HG03175 (cell line): ENCODE measurements around the gene MRTFA.

Experiments
- ATAC-seq: cut with Tn5 transposase; IDR thresholded peaks from one replicate; pipeline ENCODE4 v1.9.1; 2021; ENCODE audit warnings: mild to moderate bottlenecking, moderate library complexity; ENCODE audit not compliant: unreplicated experiment

The MRTFA gene

DNA sequence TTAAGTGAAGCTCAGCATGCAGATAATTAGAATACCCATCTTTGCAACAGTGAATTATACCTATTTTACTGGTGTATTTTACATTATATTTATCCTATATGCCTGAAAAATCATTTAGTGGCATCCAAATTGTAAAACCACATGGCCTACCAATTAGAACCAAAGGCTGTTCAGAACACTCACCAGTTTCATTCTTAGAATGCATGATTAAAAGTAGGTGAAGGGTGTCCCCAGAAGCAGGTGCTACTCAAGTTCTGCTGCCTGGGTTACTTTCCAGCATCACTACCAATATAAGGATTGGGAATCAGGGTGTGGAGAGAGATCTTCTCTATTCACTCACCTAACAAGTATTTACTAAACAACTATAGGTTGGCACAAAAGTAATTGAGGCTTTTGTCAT is 162.8 kb downstream of the MRTFA start:
- ATAC-seq: no peak

DNA sequence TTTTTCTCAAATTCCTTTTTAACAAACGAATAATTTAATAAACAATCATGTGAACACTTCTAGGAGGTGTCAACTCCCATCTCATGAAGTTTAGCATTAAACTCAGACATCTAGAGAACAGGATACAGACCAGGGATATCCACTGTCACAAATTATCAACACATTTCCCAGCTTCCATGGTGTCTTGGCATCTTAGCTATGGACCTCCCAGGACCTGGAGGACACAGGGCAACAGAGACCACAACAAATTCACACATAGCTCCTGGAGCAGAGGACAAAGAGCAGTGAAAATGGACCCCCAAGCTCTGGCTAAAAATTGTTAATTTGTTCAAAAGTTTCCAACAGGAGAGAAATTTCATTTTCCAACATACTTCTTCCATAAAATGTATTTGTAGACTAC is 163.9 kb downstream of the MRTFA start:
- no peak for ATAC-seq

DNA sequence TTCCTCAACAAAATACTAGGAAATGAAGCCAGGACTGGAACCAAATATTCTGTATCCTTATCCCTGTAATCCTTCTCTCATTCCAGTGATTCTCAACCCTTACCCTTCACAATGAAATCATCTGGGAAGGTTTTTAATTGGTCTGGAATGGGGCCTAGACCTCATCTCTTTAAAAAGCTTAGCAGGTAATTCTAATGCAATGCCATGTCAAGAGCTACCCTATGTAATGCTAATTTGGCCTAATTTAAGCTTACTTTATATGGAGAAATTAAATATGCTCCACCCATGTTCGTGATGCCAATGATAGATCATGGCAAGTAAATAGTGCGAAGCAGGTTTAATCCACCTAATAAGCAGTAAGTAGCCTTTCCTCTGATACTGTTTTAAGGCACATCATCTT is 164.5 kb downstream of the MRTFA start:
- ATAC-seq: no peak

- no peak for ATAC-seq
Measured at GRCh38 chr22:40469181-40469580, 167.3 kb downstream of the MRTFA start.

DNA sequence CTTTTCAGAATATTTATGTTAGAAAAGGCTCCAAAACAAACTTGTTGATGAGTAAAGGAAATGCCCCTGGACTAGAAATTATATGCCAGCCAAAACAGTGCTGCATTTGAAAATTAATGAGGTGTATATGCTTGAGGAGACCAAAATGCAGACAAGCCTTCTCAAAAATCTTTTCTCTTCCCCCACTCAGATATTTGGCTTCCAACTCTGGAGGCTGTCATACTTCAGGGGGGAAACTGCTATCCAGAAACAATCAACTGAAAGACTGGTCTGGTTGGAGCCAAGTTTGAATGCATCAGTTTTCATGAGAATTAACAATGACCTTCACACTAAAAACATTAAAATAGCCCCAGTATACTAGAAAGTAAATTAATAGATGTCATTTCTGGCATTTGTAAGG is 167.9 kb downstream of the MRTFA start:
- no peak for ATAC-seq

DNA sequence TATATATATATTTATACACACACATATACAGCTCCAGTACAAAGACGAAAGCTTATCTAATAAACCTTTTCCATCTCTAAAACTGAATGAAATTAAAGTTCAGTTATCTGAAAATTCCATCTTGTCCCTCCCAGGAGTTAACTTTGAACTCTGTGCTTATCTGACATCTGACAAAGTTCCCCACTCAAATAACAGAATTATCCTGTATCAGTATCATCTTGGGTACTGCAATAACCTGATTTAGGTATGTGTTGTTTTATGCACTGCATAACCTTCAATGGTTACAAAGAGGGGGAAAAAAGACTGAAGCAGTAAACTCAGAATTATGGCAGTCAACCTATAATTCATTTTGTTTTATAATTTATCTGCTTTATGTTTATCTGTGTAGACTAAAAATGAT is 169.5 kb downstream of the MRTFA start:
- no peak for ATAC-seq

DNA sequence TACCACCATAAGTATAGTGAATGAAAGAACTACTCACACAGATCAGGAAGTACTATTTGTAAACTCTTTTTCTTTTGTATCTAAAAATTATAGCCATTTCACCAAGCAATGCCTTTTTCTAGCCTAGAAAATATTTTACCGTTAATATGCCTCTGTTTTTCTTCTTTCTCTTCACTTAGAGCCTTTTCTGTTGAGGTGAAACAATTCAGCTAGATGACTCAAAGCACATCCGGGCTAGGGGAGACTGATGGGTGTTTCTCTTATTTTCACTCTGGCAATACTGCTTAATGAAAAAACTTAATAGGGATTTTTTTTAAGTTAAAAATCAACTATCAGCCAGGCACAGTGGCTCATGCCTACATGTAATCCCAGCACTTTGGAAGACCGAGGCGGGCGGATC is 172.8 kb downstream of the MRTFA start:
- peak; percentile 20 for ATAC-seq

- peak; percentile 64 for ATAC-seq
Measured at GRCh38 chr22:40463017-40463631, 173.4 kb downstream of the MRTFA start.

GRCh38 chr22:40462195-40462984 is 174.1 kb downstream of the MRTFA start:
- no peak for ATAC-seq

- ATAC-seq: no peak
Measured at GRCh38 chr22:40453671-40454070, 182.8 kb downstream of the MRTFA start.

GRCh38 chr22:40452730-40453487 is 183.6 kb downstream of the MRTFA start:
- ATAC-seq: no peak

GRCh38 chr22:40451210-40451609 is 185.3 kb downstream of the MRTFA start:
- ATAC-seq: no peak

DNA sequence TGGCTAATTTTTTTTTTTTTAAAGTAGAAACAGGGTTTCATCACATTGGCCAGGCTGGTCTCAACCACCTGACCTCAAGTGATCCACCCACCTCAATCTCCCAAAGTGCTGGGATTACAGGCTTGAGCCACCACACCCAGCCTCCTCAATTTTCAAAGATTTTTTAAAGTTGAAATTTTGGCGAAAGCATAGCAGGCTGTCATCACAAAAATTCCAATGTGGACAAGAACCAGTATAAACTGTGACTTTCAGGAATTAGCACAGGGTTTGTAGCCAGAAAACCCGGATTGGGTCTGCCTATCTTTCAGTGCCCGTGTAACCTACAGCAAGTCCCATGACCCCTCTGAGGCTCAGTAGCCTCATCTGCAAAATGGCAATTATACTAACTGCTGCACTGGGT is 185.9 kb downstream of the MRTFA start:
- ATAC-seq: no peak

DNA sequence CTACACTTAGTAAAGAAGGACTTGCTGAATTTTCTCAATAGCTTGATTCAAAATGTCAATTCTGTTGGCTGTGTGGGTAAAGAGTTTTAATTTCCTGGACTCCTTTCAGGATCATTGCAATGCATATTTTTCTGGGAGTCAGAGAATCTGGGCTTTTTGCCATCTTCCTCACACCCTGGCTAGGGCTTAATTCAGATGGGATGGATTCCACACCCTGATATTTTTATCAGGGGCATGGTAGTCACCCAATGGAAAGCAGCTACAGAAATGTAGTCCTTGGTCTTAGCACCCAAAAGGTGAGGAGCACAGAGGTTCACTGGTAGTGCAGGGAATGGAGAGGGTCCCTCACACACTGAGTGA is 186.9 kb downstream of the MRTFA start:
- no peak for ATAC-seq

DNA sequence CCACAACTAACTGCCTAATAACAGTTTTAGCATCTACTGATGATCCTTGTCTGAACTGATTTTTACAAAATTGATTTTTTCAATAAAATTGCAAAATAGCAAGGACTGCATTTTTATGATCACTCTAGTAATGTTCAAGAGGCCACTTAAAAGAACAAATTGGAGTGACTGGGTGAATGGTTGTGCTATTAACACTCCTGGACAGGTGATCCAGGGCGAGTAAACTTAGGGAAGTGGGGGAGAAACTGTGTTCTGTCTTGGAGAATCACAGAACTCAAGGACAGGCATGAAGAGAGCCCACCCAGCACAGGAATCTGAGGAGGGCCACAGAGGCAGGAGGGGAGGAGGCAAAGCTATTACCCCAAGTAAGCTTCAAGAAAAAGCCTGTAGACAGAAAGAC is 190.3 kb downstream of the MRTFA start:
- no peak for ATAC-seq

DNA sequence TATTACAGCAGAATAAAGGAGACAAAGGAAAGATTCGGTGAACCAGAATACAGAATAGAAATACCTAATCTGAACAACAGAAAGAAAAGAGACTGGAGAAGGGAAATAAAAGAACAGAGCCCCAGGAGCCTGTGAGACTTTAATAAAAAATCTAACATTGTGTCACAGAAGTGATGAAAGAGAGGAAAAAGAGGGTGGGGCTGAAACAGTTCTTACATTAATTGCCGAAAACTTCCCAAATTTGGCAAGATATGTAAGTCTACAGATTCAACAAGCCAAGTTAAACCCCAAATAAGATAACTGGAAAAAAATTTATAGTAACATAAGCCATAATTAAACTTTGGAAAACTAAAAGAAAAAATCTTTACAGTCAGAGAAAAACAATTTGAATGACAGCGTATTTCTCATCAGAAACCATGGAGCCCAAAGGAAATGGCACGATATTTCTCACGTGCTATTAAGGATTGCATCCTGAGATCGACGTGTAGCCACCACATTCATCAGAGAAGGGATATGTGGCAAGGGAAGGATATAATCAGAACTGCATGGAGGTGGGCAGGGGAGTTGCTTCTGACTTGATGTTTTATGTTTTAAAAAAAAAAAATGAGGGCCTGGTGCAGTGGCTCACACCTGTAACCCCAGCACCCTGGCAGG is 192.2 kb downstream of the MRTFA start:
- ATAC-seq: no peak

- no peak for ATAC-seq
Measured at GRCh38 chr22:40443732-40444131, 192.8 kb downstream of the MRTFA start.

DNA sequence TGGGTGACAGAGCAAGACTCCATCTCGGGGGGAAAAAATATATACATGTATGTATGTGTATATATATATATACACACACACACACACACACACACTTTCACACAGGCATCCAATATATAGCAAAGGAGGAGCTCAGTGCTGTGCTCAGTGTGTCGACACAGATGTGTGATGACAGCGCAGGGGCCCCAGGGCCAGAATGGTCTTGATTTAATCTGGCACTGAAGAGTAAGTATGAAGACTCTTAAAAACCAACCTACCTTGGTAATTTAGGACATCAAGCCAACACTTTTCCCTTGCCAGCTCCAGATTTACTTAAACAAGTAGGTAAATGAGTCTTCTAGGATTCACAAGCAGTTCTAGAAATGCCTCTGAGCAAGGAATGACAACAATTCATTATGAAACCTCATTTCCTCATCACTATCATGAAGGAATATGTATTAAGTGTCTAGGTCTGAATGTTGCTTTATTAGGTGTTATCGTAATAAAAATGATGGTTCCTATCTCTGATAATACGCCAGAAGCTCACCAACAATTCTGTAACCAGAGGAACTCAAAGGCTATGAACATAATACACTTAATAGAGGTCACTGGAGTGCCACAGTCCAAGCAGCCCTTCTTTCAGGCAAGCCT is 194.6 kb downstream of the MRTFA start:
- no peak for ATAC-seq

- peak; percentile 65 for ATAC-seq
Measured at GRCh38 chr22:40436505-40437431, 199.8 kb downstream of the MRTFA start.

- no peak for ATAC-seq
Measured at GRCh38 chr22:40434745-40435144, 201.8 kb downstream of the MRTFA start.
